Testis (tissue), 2 donors: ENCODE data around the gene ERMARD.

Experiments used
- CTCF ChIP-seq, 3 experiments: fragments of 450-650 bp in 2 of 3; fragments of 200-600 bp in 1 of 3; sonication (generic) in 1 of 3; IDR thresholded peaks; one replicate each; pipeline ENCODE4 v1.5.1; 2016 to 2019; ENCODE audit warnings: antibody characterized with exemption in 3 of 3, mild to moderate bottlenecking in 2 of 3, moderate library complexity in 1 of 3
- POLR2A ChIP-seq: fragments of 450-650 bp; IDR thresholded peaks from one replicate; pipeline ENCODE4 v1.6.1; 2017; ENCODE audit warnings: antibody characterized with exemption, mild to moderate bottlenecking, moderate library complexity

- TF ChIP-seq CTCF (IDR thresholded peaks at IDR 0.05) (no peak), POLR2A (no peak)
These were observed 31.1 kb upstream of the ERMARD start for GRCh38 chr6:169720207-169720855.
